ENCODE measurements around the gene SPNS3.

Gene SPNS3

DNA sequence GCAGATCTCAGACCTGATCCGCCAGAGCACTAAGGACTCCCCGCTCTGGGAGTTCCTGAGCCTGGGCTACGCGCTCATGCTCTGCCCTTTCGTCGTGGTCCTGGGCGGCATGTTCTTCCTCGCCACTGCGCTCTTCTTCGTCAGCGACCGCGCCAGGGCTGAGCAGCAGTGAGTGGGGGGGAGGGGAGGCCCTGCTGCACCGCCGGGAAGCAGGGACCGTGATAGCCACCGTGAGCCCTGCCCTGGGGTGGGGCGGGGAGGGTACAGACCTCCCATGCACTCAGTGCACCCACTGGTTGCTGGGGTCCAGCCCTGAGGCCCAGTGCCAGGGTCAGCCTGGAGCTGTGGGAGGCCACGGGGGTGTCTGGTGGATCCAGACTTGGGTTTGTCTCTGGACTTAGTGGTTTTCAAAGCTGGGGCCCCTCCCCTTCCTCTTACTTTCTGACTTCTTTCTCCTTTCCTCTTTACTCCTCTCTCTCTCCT is 102.6 kb downstream of the SPNS3 start:
- H3K27me3 ChIP-seq (ENCODE audit: control insufficient read depth, insufficient read depth, low read length): no peaks in the 10 kb centered on the region
- no peaks in the 10 kb centered on the region for H3K9me3 ChIP-seq (ENCODE audit: control insufficient read depth, low read length)
- H3K4me2 ChIP-seq (ENCODE audit: low read length): no peak overlapping the region
- no peak overlapping the region for H3K4me3 ChIP-seq (ENCODE audit: low read depth, low read length)
- H3K27ac ChIP-seq: peak overlapping the region; percentile 58
- no peak overlapping the region for H3K9ac ChIP-seq
- no peaks in the 10 kb centered on the region for H3K79me2 ChIP-seq
- no peaks in the 10 kb centered on the region for H3K36me3 ChIP-seq (ENCODE audit: control insufficient read depth, insufficient read depth, low read length)
- TF ChIP-seq, protein P1, sequence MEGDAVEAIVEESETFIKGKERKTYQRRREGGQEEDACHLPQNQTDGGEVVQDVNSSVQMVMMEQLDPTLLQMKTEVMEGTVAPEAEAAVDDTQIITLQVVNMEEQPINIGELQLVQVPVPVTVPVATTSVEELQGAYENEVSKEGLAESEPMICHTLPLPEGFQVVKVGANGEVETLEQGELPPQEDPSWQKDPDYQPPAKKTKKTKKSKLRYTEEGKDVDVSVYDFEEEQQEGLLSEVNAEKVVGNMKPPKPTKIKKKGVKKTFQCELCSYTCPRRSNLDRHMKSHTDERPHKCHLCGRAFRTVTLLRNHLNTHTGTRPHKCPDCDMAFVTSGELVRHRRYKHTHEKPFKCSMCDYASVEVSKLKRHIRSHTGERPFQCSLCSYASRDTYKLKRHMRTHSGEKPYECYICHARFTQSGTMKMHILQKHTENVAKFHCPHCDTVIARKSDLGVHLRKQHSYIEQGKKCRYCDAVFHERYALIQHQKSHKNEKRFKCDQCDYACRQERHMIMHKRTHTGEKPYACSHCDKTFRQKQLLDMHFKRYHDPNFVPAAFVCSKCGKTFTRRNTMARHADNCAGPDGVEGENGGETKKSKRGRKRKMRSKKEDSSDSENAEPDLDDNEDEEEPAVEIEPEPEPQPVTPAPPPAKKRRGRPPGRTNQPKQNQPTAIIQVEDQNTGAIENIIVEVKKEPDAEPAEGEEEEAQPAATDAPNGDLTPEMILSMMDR (IDR thresholded peaks at IDR 0.05): no peak
- H2AFZ ChIP-seq: no peak overlapping the region
- peaks cover 8% of the 10 kb centered on the region for H3K4me1 ChIP-seq

DNA sequence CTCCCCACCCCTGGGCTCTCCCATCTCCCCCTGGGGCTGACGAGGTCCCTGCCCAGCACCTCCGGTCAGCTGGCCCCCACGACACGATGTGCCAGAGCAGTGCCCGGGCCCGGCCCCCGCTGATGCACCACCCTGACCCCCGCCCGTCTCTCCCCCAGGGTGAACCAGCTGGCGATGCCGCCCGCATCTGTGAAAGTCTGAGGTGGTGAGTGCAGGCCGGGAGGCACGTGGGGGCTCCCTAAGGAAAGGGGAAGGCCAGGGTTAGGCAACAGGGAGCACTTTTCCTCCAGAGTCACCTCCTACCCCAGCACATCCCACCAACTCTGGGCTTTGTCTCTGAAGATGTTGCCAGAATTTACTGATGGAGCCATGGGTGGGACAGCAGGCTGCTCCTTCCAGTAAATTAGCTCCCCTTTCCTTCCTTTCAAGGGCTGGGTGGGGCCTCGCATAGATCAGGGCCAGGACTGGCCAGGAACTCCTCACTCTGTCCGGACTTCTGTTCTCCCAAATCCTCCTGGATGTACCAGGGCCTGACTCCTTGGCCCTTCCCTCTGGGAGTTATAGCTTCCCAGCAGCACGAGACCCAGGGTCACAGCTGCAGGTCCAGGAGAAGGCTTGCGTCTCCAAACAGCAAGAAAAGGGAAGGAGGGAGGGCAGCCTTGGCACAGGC is 103.1 kb downstream of the SPNS3 start:
- Histone ChIP-seq H3K27me3 (ENCODE audit: control insufficient read depth, insufficient read depth, low read length) (no peaks in the 10 kb centered on the region), H3K36me3 (ENCODE audit: control insufficient read depth, insufficient read depth, low read length) (no peaks in the 10 kb centered on the region), H3K4me3 (ENCODE audit: low read depth, low read length) (no peak overlapping the region), H3K79me2 (no peaks in the 10 kb centered on the region), H3K9me3 (ENCODE audit: control insufficient read depth, low read length) (no peaks in the 10 kb centered on the region), H3K9ac (no peak overlapping the region), H3K27ac (peak overlapping the region; percentile 58), H3K4me1 (peaks cover 8% of the 10 kb centered on the region), H3K4me2 (ENCODE audit: low read length) (no peak overlapping the region), H2AFZ (no peak overlapping the region)
- TF ChIP-seq, protein P1 (IDR thresholded peaks at IDR 0.05): no peak
